MM.1S (cell line): Measurements from ENCODE around the gene TSHR.
A peak's percentile ranks its signal among the peaks of the same experiment; 100 is the strongest.

Experiments
- EZH2 ChIP-seq: fragments of 300-600 bp; sonication (generic); optimal IDR thresholded peaks from 2 replicates; pipeline ENCODE3; 2017; ENCODE audit warnings: low read depth, mild to moderate bottlenecking, antibody characterized with exemption, low read length, mixed read lengths
- TF ChIP-seq, protein P1 (sequence below): fragments of 300-600 bp; sonication (generic); IDR thresholded peaks from 2 replicates; pipeline ENCODE4 v1.5.1; 2016; ENCODE audit warnings: antibody characterized with exemption, low read length, mixed read lengths

DNA sequence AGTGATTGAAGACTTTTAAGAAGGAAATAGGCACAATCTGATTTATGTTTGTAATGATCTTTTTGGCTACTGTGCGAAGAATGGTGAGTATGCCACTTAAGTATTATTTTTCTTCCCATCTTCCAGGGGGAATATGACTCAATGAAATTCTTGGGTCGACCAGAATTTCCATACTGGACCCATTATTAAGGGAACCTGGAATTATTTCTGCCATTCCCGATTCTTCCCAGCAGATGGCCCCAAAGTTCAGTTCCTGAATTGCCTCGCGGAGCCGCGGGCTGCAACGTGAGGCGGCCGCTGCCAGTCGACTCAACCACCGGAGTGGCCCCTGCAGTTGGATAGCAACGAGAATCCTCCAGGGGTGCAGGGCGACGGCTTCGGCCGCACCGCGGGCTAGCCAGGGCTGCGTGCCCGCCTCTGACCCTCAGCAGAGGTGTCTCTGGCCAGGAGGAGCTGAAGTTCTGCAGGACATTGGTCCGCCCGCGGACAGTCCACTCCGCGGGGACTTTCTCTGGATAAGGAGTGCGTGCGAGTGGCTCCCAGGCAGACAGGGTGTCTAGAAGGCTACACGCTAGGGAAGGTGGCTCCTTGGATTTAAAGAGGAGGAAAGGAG, 628 bp upstream of the TSHR start:
- TF ChIP-seq, protein P1, sequence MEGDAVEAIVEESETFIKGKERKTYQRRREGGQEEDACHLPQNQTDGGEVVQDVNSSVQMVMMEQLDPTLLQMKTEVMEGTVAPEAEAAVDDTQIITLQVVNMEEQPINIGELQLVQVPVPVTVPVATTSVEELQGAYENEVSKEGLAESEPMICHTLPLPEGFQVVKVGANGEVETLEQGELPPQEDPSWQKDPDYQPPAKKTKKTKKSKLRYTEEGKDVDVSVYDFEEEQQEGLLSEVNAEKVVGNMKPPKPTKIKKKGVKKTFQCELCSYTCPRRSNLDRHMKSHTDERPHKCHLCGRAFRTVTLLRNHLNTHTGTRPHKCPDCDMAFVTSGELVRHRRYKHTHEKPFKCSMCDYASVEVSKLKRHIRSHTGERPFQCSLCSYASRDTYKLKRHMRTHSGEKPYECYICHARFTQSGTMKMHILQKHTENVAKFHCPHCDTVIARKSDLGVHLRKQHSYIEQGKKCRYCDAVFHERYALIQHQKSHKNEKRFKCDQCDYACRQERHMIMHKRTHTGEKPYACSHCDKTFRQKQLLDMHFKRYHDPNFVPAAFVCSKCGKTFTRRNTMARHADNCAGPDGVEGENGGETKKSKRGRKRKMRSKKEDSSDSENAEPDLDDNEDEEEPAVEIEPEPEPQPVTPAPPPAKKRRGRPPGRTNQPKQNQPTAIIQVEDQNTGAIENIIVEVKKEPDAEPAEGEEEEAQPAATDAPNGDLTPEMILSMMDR: peak; percentile 59
- TF ChIP-seq EZH2: no peak
